ENCODE measurements around the gene SNAI1.
A peak's percentile ranks its signal among the peaks of the same experiment; 100 is the strongest.
"Not testable (repeated sequence)": the region's sequence is repeated elsewhere in the genome, so short reads cannot be mapped to it uniquely, and the experiment has no call there.

SNAI1 gene

GRCh38 chr20:49964964-49965780, 17.6 kb upstream of the SNAI1 start:
- no peak for DNase-seq (ENCODE audit: low read depth)

- no peak for DNase-seq (ENCODE audit: low read depth)
Observed at GRCh38 chr20:49965781-49966305, 16.9 kb upstream of the SNAI1 start.

GRCh38 chr20:49966861-49967260, 15.9 kb upstream of the SNAI1 start:
- DNase-seq (ENCODE audit: low read depth): no peak

- no peak for DNase-seq (ENCODE audit: low read depth)
Observed at GRCh38 chr20:49969234-49969633, 13.5 kb upstream of the SNAI1 start.

- DNase-seq (ENCODE audit: low read depth): no peak
Observed at GRCh38 chr20:49969946-49970345, 12.8 kb upstream of the SNAI1 start.

- no peak for DNase-seq (ENCODE audit: low read depth)
Observed at GRCh38 chr20:49970498-49970897, 12.3 kb upstream of the SNAI1 start.

- DNase-seq (ENCODE audit: low read depth): no peak
Observed at GRCh38 chr20:49973981-49974380, 8.8 kb upstream of the SNAI1 start.

- DNase-seq (ENCODE audit: low read depth): no peak
Observed at GRCh38 chr20:49976542-49976941, 6.2 kb upstream of the SNAI1 start.

- not testable (repeated sequence) for DNase-seq (ENCODE audit: low read depth)
Observed at GRCh38 chr20:49977740-49978139, 5.0 kb upstream of the SNAI1 start.

- no peak for DNase-seq (ENCODE audit: low read depth)
Observed at GRCh38 chr20:49978685-49979029, 4.1 kb upstream of the SNAI1 start.

GRCh38 chr20:49979030-49979832, 3.5 kb upstream of the SNAI1 start:
- DNase-seq (ENCODE audit: low read depth): peak; percentile 15

- no peak for DNase-seq (ENCODE audit: low read depth)
Observed at GRCh38 chr20:49980140-49981008, 2.4 kb upstream of the SNAI1 start.

- DNase-seq (ENCODE audit: low read depth): no peak
Observed at GRCh38 chr20:49981218-49982071, 1.3 kb upstream of the SNAI1 start.

GRCh38 chr20:49982072-49982345, 771 bp upstream of the SNAI1 start:
- DNase-seq (ENCODE audit: low read depth): no peak

- DNase-seq (ENCODE audit: low read depth): no peak
Observed at GRCh38 chr20:49983123-49983847, 505 bp downstream of the SNAI1 start.

GRCh38 chr20:49983848-49984408, 1.1 kb downstream of the SNAI1 start:
- DNase-seq (ENCODE audit: low read depth): no peak

GRCh38 chr20:49984426-49985153, 1.8 kb downstream of the SNAI1 start:
- no peak for DNase-seq (ENCODE audit: low read depth)

GRCh38 chr20:49985157-49985556, 2.4 kb downstream of the SNAI1 start:
- no peak for DNase-seq (ENCODE audit: low read depth)

GRCh38 chr20:49985617-49986016, 2.8 kb downstream of the SNAI1 start:
- DNase-seq (ENCODE audit: low read depth): no peak

- no peak for DNase-seq (ENCODE audit: low read depth)
Observed at GRCh38 chr20:49986049-49986448, 3.3 kb downstream of the SNAI1 start.

Measured in HS-27A (cell line).